WI38 (cell line): ENCODE results near the gene OAS1.

Experiments
- H3K4me3 ChIP-seq: 2 replicates; pipeline ENCODE4 v1.5.1; 2011; ENCODE audit warnings: low read depth, mild to moderate bottlenecking, control low read depth, low read length
- TF ChIP-seq, protein P1 (sequence below): IDR thresholded peaks from 2 replicates; pipeline ENCODE4 v1.5.1; 2012; ENCODE audit warnings: low read depth, mild to moderate bottlenecking, control low read depth, low read length

The OAS1 gene

DNA sequence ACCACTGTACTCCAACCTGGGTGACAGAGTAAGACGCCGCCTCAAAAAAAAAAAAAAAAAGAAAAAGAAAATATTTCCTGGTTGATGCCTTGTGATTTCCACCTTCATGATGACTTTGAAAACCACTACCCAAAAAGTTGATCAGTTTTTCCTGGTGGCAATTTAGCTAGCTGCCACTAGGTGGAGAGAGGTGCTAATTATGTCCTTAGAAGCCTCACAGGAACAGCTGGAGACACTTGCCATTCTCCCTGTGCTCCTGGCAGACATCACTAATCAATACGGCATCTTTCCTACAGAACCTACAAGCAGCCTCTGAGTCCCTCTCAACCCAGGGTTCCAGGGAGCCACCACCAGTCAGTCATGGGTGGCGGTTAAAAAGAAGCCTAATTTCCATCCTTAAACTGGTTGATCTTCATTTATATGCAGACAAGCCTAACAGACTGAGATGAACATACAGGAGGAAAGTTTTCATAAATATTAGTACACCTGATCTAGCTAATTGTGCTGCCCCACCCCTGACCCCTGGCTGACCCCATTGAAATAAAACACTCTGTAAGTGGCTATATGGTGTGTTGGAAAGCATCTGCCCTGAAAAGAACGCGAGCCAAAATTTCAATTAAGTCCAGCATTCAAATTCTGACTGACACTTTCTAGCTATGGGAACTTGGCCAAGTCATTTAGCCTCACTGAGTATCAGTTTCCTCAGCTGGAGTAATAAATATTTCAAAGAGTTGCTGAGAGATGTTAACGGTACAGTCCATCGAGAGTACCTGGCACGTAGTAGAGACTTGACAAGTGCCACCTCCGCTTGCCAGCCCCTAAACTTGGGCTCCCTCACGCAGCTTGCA, 6.2 kb upstream of the OAS1 start:
- TF ChIP-seq, protein P1, sequence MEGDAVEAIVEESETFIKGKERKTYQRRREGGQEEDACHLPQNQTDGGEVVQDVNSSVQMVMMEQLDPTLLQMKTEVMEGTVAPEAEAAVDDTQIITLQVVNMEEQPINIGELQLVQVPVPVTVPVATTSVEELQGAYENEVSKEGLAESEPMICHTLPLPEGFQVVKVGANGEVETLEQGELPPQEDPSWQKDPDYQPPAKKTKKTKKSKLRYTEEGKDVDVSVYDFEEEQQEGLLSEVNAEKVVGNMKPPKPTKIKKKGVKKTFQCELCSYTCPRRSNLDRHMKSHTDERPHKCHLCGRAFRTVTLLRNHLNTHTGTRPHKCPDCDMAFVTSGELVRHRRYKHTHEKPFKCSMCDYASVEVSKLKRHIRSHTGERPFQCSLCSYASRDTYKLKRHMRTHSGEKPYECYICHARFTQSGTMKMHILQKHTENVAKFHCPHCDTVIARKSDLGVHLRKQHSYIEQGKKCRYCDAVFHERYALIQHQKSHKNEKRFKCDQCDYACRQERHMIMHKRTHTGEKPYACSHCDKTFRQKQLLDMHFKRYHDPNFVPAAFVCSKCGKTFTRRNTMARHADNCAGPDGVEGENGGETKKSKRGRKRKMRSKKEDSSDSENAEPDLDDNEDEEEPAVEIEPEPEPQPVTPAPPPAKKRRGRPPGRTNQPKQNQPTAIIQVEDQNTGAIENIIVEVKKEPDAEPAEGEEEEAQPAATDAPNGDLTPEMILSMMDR, result peak; percentile 50
- no peak overlapping the region for H3K4me3 ChIP-seq

DNA sequence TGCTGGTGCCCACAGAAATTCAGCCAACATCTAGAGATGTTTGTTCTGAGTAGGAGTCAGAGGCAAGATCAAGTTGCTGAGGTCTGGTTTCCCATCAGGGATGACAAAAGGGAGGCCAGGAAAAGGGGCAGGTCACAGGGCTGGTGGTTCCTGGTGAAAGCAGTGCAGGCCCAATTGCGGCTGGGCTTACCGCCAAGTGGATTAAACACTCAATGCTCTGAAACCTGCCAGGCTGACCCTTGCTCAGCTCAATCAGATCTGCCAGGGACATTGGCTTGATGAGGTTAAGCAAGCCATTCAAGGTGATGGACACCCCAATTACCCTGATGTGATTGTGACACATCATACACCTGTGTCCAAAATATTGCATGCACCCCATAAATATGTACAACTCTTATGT, 5.5 kb upstream of the OAS1 start:
- TF ChIP-seq, protein P1, result no peak
- no peak overlapping the region for H3K4me3 ChIP-seq

DNA sequence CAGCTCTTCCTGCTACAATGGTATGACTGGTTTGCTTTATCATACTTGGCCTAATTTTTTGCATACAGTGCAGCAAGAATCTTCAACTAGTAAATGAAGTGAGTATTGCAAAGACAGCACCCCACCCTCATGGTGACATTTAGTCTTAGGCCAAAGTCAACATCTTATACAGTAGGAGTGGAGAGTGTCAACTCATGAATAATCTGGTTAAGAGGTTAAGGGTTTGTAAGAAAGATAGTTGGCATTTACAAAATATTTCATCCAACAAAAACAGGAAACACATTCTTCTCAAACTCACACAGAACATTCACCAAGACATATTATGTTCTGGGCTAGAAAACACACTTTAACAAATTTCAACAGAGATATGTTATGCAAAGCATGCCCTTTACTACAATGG, 2.2 kb upstream of the OAS1 start:
- no peak overlapping the region for H3K4me3 ChIP-seq
- TF ChIP-seq, protein P1, result no peak

DNA sequence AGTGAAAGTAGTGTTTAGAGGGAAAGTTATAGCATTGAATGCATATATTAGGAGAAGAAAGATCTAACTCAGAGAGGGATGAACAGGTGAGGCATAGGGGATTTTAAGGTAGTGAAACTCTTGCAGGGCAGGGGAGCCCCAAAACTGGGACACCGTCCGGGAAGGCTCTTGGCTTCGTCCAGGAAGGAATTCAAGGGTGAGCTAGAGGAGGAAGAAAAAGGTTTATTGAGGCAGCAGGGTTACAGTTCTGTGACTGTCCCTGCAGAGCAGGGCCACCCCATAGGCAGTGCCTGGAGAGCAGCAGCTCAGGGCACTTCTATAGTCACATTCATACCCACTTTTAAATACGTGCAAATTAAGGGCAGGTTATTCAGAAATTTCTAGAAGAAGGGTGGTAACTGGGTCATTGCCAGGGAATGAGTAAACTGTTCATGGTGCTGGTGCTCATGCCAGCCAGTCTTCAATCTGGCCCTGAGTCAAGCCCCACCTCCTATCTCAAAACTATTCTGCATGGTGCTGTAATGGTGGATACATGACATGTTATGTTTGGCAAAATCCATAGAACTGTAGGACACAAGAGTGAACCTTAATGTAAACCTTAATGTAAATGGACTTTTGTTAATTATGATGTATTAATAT, 1.2 kb upstream of the OAS1 start:
- TF ChIP-seq, protein P1, result no peak
- H3K4me3 ChIP-seq, result no peak overlapping the region

DNA sequence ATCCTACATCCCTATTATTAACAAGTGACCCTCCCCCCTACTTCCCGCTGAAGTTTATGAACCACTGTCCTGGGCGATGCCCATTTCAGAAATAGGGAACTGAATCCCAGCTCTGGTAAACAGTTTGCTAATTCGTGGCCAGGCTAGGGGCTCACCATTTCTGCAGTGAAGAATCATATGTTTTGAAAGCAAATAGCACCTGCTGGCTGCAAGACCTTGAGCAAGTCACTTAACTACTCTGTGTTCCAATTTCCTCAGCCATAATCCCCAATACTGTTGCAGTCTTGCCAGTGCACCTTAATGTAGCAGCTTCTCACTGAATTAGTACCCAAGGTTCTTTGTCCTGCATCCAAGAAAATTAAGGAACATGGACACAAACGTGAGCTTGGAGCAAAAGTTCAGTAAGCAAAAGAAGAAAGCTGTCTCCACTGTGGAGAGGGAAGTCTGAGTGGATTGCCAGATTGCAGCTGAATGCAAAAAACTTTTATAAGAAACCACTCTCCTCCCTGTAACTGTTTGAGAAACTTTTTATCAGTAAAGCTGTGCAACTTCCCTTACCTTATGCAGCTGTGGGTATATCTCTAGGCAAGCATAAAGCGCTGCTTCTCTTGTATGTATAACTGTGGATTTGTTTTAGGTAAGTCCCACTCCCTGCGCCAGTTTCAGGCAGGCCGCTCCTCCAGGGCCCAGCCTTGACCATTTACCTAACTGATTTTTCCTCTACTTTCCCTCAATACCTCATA, 824 bp downstream of the OAS1 start:
- H3K4me3 ChIP-seq, result peak overlapping the region; percentile 42
- TF ChIP-seq, protein P1, result no peak

DNA sequence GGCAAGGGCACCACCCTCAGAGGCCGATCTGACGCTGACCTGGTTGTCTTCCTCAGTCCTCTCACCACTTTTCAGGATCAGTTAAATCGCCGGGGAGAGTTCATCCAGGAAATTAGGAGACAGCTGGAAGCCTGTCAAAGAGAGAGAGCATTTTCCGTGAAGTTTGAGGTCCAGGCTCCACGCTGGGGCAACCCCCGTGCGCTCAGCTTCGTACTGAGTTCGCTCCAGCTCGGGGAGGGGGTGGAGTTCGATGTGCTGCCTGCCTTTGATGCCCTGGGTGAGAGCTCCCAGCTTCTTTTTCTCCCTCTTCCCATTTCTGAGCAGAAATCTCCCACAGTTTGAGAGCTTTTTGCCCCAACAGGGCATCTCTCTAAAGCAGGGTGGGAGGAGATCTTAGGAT, 1.8 kb downstream of the OAS1 start:
- TF ChIP-seq, protein P1, result no peak
- no peak overlapping the region for H3K4me3 ChIP-seq
